SU-DHL-6 (cell line): Measurements from ENCODE around the gene AURKAIP1.

Experiments used
- CTCF ChIP-seq: fragments of 200-600 bp; sonication (generic); IDR thresholded peaks from one replicate; pipeline ENCODE4 v1.5.1; 2017; ENCODE audit warnings: antibody characterized with exemption, mild to moderate bottlenecking, low read length, moderate library complexity; ENCODE audit not compliant: insufficient read depth, poor library complexity, severe bottlenecking
- EZH2phosphoT487 ChIP-seq: fragments of 200-600 bp; sonication (generic), shearing (Covaris generic); conservative IDR thresholded peaks from 2 replicates; pipeline ENCODE4 v1.6.1; 2018; ENCODE audit warnings: mild to moderate bottlenecking, antibody characterized with exemption, low read length, moderate library complexity, mixed read lengths

- TF ChIP-seq CTCF (no peak), EZH2phosphoT487 (no peak)
Observed at GRCh38 chr1:1371364-1371745, 3.7 kb downstream of the AURKAIP1 start.
